Mesenteric fat pad (tissue), 1 donor: ENCODE results near the gene ACY1. TPM values are rescaled to one million over a fixed set of nuclear protein-coding genes. Genes with fewer than 3 reads are reported as not detected.

ENCODE experiments used
- DNase-seq: peaks from one replicate; pipeline ENCODE4 v3.0.0-alpha.2; 2020; ENCODE audit warnings: low spot score
- total RNA-seq: library from RNA; stranded (reverse); fragmentation: NEBNext Ultra II Directional; extraction: Animal tissue kit (Norgen Biotek cat#: 25700); gene quantifications from one replicate; pipeline ENCODE4 v1.2.1, GENCODE V29; 2021
- donor health status: DM: yes; HTN: yes; CAD: no.

Gene ACY1
- total RNA-seq, 1 donor from 2014 or later = 35.1 TPM

- DNase-seq = no peak
Observed at GRCh38 chr3:52004163-52004787, 20.9 kb downstream of the ACY1 start.

- DNase-seq = no peak
Observed at GRCh38 chr3:52004906-52005395, 21.6 kb downstream of the ACY1 start.

- DNase-seq = no peak
Observed at GRCh38 chr3:52005571-52005986, 22.2 kb downstream of the ACY1 start.

- no peak for DNase-seq
Observed at GRCh38 chr3:52006017-52006819, 22.9 kb downstream of the ACY1 start.

GRCh38 chr3:52006820-52007133, 23.4 kb downstream of the ACY1 start:
- no peak for DNase-seq

- no peak for DNase-seq
Observed at GRCh38 chr3:52007291-52007690, 24.0 kb downstream of the ACY1 start.

GRCh38 chr3:52010431-52010830, 27.1 kb downstream of the ACY1 start:
- no peak for DNase-seq

GRCh38 chr3:52012699-52013098, 29.4 kb downstream of the ACY1 start:
- DNase-seq = no peak

GRCh38 chr3:52013802-52014598, 30.7 kb downstream of the ACY1 start:
- no peak for DNase-seq

GRCh38 chr3:52014613-52015012, 31.3 kb downstream of the ACY1 start:
- DNase-seq = no peak

- DNase-seq = no peak
Observed at GRCh38 chr3:52015438-52016228, 32.3 kb downstream of the ACY1 start.

GRCh38 chr3:52017586-52017985, 34.3 kb downstream of the ACY1 start:
- no peak for DNase-seq

- DNase-seq = no peak
Observed at GRCh38 chr3:52018319-52019000, 35.1 kb downstream of the ACY1 start.

- no peak for DNase-seq
Observed at GRCh38 chr3:52019352-52020080, 36.2 kb downstream of the ACY1 start.

GRCh38 chr3:52020796-52021195, 37.5 kb downstream of the ACY1 start:
- no peak for DNase-seq

- no peak for DNase-seq
Observed at GRCh38 chr3:52021489-52022268, 38.3 kb downstream of the ACY1 start.

- no peak for DNase-seq
Observed at GRCh38 chr3:52022323-52023100, 39.2 kb downstream of the ACY1 start.

GRCh38 chr3:52023101-52023770, 39.9 kb downstream of the ACY1 start:
- DNase-seq = no peak
